Glutamatergic neuron (in vitro differentiated cells): Measurements from ENCODE around the gene CAPN7. TPM values are rescaled to one million over a fixed set of nuclear protein-coding genes. Genes with fewer than 3 reads are reported as not detected.

Experiments
- DNase-seq: peaks from one replicate; pipeline ENCODE4 v3.0.0; 2022
- H3K27ac Mint-ChIP-seq: one replicate; pipeline ENCODE4 v1.8.0; 2020; ENCODE audit warnings: mild to moderate bottlenecking, mixed read lengths, inconsistent platforms; ENCODE audit not compliant: unreplicated experiment
- H3K27me3 Mint-ChIP-seq: one replicate; pipeline ENCODE4 v1.8.0; 2020; ENCODE audit warnings: mild to moderate bottlenecking, moderate library complexity, mixed read lengths, inconsistent platforms; ENCODE audit not compliant: unreplicated experiment
- H3K36me3 Mint-ChIP-seq: one replicate; pipeline ENCODE4 v1.8.0; 2020; ENCODE audit warnings: mild to moderate bottlenecking, mixed read lengths, inconsistent platforms; ENCODE audit not compliant: unreplicated experiment
- H3K4me1 Mint-ChIP-seq: one replicate; pipeline ENCODE4 v1.8.0; 2020; ENCODE audit warnings: mild to moderate bottlenecking, low read depth, mixed read lengths, inconsistent platforms; ENCODE audit not compliant: unreplicated experiment
- H3K4me3 Mint-ChIP-seq: one replicate; pipeline ENCODE4 v1.8.0; 2020; ENCODE audit warnings: mild to moderate bottlenecking, mixed read lengths, inconsistent platforms; ENCODE audit not compliant: unreplicated experiment
- H3K9me3 Mint-ChIP-seq: one replicate; pipeline ENCODE4 v1.8.0; 2020; ENCODE audit warnings: mild to moderate bottlenecking, moderate library complexity, mixed read lengths, inconsistent platforms; ENCODE audit not compliant: unreplicated experiment
- CTCF ChIP-seq: fragments of 200-600 bp; sonication (generic); IDR thresholded peaks from one replicate; pipeline ENCODE4 v1.5.0; 2021; ENCODE audit not compliant: partially characterized antibody, unreplicated experiment
- total RNA-seq: library from RNA; stranded (reverse); fragmentation: NEBNext Ultra II Directional; extraction: Animal tissue kit (Norgen Biotek cat#: 25700); gene quantifications from one replicate; pipeline ENCODE4 v1.2.1, GENCODE V29; 2021; ENCODE audit not compliant: unreplicated experiment

The CAPN7 gene
- total RNA-seq, 1 donor from 2014 or later, result 30.2 TPM

GRCh38 chr3:15243822-15244482 is 37.9 kb downstream of the CAPN7 start:
- H3K4me1 Mint-ChIP-seq, result no peaks in the 10 kb centered on the region
- no peaks in the 10 kb centered on the region for H3K36me3 Mint-ChIP-seq
- no peak overlapping the region for H3K27ac Mint-ChIP-seq

GRCh38 chr3:15246186-15246585 is 40.1 kb downstream of the CAPN7 start:
- H3K4me1 Mint-ChIP-seq, result no peaks in the 10 kb centered on the region
- H3K27ac Mint-ChIP-seq, result no peak overlapping the region
- no peaks in the 10 kb centered on the region for H3K36me3 Mint-ChIP-seq
- no peak for DNase-seq
- TF ChIP-seq CTCF, result no peak
- no peaks in the 10 kb centered on the region for H3K9me3 Mint-ChIP-seq
- H3K27me3 Mint-ChIP-seq, result no peaks in the 10 kb centered on the region
- H3K4me3 Mint-ChIP-seq, result no peak overlapping the region

More at GRCh38 chr3:15243822-15244482, 37.9 kb downstream of the CAPN7 start:
- no peak for DNase-seq
- no peak for TF ChIP-seq CTCF
- Mint-ChIP-seq H3K27me3 (no peaks in the 10 kb centered on the region), H3K4me3 (no peak overlapping the region), H3K9me3 (no peaks in the 10 kb centered on the region)

- TF ChIP-seq CTCF, result no peak
- Mint-ChIP-seq H3K4me1 (peaks cover 6% of the 10 kb centered on the region), H3K4me3 (no peak overlapping the region), H3K9me3 (peaks cover 4% of the 10 kb centered on the region), H3K27ac (no peak overlapping the region), H3K27me3 (peaks cover 3% of the 10 kb centered on the region), H3K36me3 (no peaks in the 10 kb centered on the region)
- no peak for DNase-seq
Measured at GRCh38 chr3:15253023-15253697, 47.1 kb downstream of the CAPN7 start.

GRCh38 chr3:15255215-15255614 is 49.2 kb downstream of the CAPN7 start:
- no peak for TF ChIP-seq CTCF
- Mint-ChIP-seq H3K36me3 (peaks cover 4% of the 10 kb centered on the region), H3K4me1 (peaks cover 6% of the 10 kb centered on the region), H3K9me3 (peaks cover 7% of the 10 kb centered on the region), H3K4me3 (no peak overlapping the region), H3K27me3 (peaks cover 7% of the 10 kb centered on the region), H3K27ac (no peak overlapping the region)
- DNase-seq, result no peak

GRCh38 chr3:15256861-15257341 is 50.9 kb downstream of the CAPN7 start:
- H3K36me3 Mint-ChIP-seq, result peaks cover 4% of the 10 kb centered on the region
- H3K9me3 Mint-ChIP-seq, result peaks cover 9% of the 10 kb centered on the region
- TF ChIP-seq CTCF, result no peak
- peaks cover 6% of the 10 kb centered on the region for H3K4me1 Mint-ChIP-seq
- DNase-seq, result no peak
- H3K27me3 Mint-ChIP-seq, result peaks cover 7% of the 10 kb centered on the region
- H3K27ac Mint-ChIP-seq, result no peak overlapping the region
- H3K4me3 Mint-ChIP-seq, result no peak overlapping the region
